ENCODE data around the gene GGT5.
A peak's percentile ranks its signal among the peaks of the same experiment; 100 is the strongest.

GGT5 gene

DNA sequence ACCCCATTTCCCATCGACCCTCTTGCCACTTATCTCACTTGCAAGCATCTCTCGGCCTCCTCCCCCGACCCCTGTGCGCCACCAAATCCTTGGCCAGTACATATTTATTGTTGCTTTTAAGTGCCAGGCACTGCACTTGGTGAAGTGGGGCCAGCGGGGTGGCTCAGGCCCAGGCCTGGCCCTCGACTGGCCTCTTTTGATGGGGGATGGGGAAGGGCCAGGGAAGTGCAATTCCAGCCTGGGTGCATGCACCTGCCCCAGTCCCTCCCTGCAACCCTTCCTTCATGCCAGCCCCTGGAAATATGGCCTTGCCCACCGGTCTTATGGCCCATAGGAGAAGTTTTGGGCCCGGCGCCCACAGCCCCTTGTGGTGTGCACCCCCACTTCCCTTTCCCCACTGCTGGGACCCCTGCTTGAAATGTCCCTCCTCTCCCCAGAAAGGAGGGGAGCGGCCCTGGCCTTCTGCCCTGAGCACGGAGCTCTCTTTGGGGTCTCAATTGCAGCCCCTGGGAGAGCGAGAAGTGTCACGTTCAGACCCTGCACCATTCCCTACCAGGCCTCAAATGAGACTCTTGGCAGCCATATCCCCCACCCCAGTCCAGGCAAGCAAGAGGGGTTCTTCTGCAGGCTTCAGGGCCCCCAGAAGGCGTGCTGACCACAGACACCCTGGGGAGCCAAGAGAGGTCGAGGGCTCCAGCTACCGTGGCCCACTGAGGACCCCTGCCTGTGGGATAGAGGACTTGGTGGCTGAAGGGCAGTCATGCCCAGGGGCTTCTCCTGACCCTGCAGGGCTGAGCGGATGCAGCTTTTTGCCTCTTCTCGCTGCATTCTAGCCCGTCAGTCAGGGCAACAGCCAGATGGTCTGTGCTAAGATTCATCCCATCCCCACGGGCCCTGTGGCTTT is 62.6 kb downstream of the GGT5 start:
- DNase-seq = no peak

DNA sequence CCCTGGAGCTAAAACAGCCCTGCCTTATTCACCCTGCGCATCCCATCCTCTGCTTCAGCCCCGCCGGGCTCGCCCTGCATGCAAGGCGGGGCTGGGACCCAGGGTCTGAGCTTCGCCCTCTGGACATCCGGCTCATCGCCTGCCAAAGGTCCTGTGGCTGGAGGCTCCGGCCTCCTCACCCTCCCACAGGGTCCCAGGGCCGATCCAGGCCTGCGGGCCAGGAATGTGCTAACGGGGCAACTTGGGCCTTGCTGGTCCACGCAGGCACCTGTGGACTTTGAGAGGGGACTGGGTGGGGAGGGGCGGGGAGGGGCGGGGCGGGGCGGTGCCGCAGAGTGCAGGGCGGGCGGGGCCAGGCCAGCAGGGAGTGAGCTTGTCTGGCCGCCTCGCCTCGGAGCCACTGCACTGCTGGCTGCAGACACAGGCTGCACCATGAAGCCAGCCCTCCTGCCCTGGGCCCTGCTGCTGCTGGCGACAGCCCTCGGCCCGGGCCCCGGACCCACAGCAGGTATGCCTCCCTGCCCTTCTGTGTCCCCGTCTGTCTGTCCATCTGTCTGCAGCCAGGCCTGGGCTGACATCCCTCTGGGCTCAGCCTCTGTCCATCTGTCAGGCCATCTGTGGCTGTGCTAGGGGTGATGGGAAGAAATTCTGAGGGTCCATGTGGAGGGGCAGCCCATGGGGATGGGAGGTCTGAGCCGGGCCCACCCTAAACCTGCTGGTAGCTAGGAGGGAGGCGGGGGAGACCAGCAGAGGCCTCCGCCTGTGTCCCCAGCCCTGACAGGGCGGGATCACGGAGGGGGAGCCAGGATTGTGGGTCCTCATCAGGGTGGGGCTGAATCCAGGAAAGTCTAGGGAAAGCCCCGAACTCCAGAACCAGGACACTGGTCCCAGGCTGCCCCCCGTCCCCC is 63.5 kb downstream of the GGT5 start, which contains the start of gene SUSD2:
Gene SUSD2 (plus strand): TSS at position 400 of the 908 bp plus-strand sequence. CDS start 33 bp downstream, at position 433.
- DNase-seq = no peak

DNA sequence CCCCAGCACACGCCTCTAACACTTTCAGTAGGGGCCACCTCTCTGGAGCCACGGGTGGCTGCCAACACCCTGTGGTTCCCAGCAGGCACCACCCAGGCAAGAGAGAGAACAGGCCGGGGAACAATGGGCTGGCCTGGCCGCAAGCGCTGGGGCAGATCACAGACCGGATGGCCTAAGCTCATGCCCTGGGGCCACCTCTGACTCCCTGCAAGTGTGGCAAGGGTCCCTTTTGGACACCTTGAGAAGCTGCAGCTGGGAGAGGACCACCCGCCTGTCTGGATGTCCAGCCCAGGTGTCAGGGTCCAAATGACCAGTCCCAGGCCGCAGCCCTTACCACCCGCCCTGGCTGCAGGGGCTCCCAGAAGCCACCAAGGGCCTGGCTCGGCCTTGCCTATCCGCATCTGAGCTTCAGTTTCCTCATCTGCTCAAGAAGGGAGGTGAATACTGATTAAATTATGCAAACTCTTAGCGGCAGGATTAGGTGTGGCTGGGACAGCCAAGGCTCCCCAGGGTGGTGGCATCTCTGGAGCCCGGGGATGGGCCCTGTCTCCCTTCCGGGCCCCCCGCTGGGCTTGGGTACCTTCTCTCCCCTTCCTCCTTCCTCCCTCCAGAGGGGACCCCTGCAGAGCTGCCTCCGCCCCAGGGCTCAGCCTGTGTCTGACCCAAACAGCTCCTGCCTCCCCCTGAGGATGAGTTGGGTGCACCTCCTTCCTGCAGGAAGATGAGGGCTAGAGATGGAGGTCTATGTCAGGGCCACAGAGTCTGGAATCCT is 64.4 kb downstream of the GGT5 start:
- DNase-seq = no peak

DNA sequence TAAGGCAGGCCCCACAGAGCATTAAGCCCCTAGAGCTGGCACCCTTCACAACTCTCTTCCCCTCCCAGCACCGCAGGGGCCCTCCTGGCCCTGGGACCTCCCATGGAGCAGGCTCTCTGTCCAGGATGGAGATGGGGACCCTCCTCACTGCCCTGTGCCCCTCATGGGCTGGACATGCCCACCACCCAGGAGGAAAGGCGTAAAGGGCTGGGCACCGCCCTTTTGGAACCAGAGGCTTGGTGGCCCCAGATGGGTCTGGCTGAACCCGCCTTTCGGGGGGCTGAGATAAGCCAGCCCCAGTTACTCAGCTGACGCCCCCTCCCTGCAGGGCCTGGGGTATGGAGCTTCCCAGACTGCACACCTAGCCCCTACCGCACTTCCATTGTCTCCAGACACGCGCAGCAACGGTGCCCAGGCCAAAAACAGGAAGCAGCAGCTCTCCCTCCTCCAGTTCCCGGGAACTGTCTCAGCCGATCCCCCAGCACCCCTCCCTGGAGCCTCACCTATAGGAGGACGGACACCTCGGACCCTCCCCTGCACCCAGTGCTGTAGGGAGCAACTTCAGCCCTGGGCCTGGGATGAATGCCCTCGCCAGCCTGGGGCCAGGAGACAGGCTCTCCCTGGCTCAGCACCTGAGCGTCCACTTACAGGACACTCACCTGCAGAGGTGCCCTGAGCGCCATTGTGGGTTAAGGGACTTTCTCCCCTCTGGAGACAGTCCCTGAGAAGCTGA is 65.2 kb downstream of the GGT5 start:
- DNase-seq = no peak

DNA sequence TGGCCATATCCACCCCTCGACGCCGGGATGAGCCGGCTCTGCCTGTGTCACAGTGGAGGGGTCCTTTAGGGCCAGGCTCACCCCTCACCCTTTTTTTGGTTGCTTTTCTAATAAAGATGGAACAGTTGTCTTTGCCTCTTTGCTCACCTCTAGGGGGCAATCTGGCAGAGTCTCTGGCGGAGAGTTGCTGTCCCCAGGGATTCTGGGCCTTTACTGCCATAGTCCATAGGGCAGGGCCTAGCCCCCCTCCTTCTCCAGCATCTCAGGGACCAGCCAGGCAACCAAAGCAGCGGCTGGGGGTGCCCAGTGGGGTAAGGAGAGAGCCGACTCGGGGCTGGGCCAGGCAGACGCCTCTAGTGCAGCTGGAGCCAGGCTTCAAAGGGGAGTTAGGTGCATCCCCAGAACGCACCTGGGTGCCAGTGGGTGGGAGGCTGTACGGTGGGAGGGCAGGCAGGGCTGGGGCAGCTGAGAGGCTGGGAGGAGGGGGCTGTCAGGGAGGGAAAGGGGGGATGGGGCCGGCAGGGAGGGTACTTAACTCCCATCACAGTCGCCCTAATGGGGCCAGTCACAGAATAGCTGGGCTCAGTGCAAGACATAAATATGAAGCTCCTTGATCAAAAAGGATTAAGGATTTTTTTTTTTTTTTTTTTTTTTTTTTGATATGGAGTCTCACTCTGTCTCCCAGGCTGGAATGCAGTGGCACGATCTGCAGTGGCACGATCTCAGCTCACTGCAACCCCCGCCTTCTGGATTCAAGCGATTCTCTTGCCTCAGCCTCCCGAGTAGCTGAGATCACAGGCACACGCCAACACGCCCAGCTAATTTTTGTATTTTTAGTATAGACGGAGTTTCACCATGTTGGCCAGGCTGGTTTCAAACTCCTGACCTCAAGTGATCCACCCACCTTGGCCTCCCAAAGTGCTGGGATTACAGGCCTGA is 66.1 kb downstream of the GGT5 start:
- no peak for DNase-seq

DNA sequence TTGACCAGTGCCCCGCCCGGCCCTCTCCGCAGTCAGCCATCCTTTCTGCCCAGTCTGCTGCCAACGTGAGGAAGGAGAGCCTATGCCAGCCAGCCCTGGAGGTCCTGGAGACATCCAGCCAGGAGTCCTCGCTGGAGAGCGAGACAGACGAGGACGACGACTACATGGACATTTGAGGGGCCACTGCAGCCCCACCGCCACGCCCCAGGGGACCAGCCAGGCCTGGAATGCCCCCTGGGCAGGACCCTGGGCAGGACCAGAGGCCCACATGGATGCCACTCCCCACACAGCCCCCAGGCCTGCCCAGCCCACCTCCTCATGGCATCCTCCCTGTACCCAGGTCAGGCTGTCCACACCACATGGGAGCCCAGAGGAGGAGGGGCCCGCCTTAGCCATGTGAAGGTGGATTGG is 66.9 kb downstream of the GGT5 start:
- no peak for DNase-seq

DNA sequence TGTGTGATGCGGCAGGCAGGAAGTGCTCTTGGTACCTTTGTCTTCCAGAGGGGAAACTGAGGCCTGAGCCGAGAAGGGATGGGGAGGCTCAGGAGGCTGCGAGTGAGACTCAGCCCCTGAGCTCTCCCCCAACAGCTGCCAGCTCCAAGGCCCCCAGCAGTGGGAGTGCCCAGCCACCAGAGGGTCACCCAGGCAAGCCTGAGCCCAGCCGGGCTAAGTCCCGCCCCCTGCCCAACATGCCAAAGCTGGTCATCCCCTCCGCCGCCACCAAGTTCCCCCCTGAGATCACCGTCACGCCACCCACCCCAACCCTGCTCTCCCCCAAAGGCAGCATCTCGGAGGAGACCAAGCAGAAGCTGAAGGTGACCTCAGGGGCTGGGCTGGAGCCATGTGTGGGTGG is 67.4 kb downstream of the GGT5 start:
- no peak for DNase-seq

DNA sequence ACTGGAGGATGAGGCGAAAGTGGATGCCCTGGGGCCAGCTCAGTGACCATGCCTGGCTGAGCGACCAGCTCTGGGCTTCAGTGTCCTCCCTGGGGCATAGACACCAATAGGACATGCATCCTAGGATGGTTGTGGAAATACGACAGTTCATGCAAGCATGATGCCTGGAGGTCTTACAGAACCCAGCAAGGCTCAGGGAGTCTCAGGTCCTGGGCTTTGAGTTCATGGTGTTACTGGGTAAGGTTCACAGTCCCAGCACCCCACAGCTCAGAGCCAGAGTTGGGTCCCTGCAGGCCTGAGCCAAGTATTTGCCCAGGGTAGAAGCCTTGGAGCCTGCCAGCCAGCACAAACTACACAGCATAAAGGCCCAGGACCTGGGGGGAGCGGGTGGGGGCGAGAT is 67.8 kb downstream of the GGT5 start:
- DNase-seq = no peak

DNA sequence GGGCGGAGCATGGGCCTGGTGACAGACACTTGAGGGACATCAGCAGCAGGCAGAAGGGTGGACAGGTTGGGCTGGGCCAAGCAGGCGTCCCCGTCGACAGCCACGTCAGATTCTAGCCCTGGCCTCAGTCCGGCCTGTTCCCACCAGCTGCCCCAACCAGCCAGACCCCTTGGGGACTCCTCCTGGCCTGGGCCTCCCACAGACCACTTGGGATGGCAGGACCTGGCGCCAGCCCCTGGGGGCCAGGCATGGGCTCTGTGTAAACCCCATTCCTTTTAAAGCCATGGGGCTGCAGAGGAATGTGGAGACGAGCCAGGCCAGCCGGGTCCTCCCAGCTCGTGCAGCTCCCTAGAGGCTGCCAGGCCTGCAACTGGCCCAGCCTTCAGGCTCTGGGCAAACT is 68.3 kb downstream of the GGT5 start:
- DNase-seq = no peak

DNA sequence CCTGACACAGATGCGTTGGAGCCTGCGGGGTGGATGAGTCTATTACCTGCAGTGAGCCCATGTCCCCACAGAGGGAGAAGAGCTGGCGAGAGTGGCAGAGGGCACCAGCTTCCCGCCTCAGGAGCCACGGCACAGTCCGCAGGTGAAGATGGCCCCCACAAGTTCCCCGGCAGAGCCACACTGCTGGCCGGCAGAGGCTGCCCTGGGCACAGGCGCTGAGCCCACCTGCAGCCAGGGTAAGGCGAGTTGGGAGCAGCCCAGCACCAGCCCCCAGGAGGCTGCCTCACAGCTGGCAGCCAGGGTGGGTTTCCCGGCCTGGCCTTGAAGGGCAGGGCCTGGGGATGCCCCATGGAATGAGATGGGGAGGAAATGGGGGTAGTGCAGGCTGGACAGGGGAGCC is 68.8 kb downstream of the GGT5 start:
- no peak for DNase-seq

DNA sequence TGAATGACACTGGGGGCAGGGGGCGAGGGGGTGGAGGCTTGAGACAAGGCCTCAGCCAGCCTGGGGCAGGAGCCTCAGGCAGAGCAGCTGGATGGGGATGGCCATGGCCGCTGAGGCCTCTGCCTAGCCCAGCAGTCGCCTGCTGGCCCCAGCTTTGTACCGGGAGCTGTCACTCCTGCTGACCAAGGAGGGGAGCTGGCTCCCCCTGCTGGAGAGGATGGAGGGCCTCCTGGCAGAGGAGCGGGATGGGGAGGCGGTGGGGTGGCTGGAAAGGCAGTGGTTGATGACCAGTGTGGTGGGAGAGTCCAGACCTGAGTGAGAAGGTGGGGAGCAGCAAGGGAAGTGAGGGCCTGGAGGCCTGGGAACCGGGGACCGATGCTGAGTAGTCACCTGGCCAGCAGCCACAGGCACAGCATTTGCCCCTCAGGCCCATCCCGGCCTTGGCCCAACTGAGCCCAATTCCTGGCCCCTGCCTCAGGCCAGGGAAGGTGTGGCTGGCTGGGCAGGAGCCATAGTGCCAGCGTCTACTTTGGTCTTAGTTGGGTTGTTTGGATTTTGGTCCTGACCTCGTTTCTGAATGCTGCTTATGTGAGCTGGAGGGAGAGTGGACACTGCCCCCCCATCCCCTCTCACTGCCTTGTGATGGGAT is 69.6 kb downstream of the GGT5 start:
- peak; percentile 20 to 59 for DNase-seq

DNA sequence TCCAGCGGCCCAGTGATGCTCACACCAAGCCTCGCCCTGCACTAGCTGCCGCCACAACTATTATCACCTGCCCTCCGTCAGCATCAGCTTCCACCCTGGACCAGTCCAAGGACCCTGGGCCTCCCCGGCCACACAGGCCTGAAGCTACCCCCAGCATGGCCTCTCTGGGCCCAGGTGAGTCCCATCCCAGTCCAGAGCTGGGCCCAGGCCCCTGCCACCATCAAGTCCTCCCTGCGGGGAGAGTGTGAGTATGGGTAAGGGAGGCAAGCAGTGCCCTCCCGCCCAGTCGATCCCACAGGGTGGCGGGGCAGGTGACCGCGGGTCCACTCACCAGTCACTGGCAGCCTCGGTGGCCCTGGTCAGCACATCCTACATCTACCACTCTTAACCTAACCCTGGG is 73.1 kb downstream of the GGT5 start:
- no peak for DNase-seq

DNA sequence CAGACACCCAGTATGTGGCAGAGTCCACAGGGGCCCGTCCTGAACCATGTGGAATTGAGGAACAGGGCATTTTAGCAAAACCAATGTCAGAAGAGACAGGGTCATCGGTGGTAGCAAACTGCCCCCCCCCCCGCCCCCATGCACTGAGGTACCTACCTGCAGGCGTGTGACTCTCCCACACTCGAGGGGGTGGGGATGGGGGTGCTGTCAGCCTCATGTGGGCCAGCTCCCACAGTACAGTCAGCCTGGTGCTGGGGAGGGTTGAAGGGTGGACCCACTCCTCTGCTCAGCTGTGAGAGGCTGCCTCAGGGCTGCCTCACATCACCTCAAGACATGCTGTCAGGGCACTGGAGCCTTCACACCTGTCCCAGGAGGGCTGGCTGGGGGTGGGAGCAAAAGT is 74.2 kb downstream of the GGT5 start:
- DNase-seq = no peak

DNA sequence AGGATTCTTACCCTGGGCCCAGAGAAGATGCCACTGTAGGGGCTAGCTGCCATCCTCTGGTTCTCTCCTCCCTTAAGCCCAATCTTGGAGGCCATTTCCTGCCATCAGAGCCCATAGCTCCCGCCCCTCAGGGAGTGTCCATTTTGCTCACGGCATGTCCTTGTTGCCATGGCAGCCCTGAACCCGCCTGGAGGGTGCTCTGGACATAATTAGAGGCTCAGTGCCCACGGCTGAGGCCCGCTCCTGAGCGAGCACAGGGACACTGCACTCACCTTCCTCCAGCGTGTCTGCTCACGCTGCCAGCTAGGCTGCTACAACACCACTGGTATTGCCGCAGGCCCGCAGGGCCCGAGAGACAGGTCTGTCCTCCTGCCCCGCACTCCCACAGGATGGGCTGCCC is 74.7 kb downstream of the GGT5 start:
- DNase-seq = no peak
